ENCODE results near the gene PBOV1.

Gene PBOV1

DNA sequence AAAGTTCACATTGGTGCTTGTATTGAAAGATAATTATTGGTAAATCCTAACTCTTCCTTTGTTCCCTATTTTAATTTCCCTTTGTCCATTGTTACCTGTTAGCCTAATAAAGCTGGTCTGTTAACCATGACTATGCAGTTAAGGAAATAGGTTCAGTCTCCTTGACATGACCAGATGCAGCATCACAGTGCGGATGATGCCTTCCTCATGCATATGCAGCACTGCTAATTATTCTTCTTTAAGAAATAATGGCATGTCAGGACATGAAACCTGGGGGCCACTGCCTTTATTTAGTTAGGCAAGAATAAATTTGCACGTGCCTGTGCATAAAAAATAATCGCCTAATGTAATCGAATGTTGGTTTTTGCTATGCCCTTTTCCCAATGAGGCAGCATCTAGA is 16.5 kb downstream of the PBOV1 start:
- TF ChIP-seq, protein P1, sequence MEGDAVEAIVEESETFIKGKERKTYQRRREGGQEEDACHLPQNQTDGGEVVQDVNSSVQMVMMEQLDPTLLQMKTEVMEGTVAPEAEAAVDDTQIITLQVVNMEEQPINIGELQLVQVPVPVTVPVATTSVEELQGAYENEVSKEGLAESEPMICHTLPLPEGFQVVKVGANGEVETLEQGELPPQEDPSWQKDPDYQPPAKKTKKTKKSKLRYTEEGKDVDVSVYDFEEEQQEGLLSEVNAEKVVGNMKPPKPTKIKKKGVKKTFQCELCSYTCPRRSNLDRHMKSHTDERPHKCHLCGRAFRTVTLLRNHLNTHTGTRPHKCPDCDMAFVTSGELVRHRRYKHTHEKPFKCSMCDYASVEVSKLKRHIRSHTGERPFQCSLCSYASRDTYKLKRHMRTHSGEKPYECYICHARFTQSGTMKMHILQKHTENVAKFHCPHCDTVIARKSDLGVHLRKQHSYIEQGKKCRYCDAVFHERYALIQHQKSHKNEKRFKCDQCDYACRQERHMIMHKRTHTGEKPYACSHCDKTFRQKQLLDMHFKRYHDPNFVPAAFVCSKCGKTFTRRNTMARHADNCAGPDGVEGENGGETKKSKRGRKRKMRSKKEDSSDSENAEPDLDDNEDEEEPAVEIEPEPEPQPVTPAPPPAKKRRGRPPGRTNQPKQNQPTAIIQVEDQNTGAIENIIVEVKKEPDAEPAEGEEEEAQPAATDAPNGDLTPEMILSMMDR (IDR thresholded peaks at IDR 0.05): no peak
- no peaks in the 10 kb centered on the region for H3K27me3 ChIP-seq
- H3K4me1 ChIP-seq: no peaks in the 10 kb centered on the region
- intact Hi-C loops (cut with DNase I; ENCODE audit: low total_unique reads): no loop called here
- no peaks in the 10 kb centered on the region for H3K36me3 ChIP-seq
- DNase-seq: no peak
- no peaks in the 10 kb centered on the region for H3K9me3 ChIP-seq
- H3K4me3 ChIP-seq: no peak overlapping the region
- no peak overlapping the region for H3K27ac ChIP-seq

DNA sequence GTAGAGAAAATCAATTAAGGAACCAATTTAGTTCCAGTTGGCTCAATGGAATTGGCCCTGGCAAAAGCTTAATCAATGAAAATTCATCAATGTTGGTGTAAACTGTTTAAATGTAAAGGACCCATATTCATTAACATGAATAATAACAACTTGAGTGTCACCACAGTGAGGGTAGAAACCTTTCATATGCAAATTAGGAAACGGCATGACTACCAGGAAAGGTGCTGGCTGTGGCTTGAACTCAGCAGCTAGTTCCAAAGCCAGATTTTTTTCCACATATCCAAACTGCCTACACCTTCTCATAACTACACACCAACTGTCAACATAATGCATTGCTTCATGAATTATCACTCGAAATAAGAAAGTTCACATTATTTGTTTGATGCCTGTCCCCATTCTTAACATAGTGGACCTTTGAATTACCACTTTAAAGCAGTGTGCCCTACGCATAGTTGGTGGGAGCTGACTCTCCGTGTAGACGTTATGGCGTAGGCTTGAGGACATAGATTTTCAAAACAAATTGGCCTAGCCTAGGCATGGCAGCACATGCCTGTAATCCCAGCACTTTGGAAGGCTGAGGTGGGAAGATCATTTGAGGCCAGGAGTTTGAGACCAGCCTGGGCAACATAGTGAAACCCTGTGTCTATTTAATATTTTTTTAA is 19.7 kb downstream of the PBOV1 start:
- Histone ChIP-seq H3K36me3 (no peaks in the 10 kb centered on the region), H3K27ac (no peak overlapping the region), H3K9me3 (no peaks in the 10 kb centered on the region), H3K4me3 (no peak overlapping the region), H3K27me3 (no peaks in the 10 kb centered on the region), H3K4me1 (no peaks in the 10 kb centered on the region)
- intact Hi-C loops (cut with DNase I; ENCODE audit: low total_unique reads): no loop called here
- TF ChIP-seq, protein P1 (IDR thresholded peaks at IDR 0.05): no peak
- DNase-seq: no peak

DNA sequence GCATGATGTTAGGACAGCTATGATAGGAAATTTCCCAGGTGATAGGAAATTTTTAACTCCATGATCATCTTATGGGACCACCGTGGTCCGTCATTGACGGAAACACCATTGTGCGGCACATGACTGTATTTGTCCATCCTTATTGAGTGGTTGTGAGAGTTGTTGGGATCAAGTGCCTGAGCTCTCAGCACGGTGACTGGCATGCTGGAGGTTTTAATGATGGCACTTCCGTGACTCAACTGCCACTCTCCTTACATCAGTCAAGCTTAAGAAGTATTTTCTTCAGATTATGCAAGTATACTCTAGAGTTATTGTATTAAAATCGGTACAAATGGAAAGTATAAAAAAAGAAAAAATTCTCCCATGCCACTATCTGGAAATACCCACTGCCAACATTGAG is 20.7 kb downstream of the PBOV1 start:
- H3K4me1 ChIP-seq: no peaks in the 10 kb centered on the region
- H3K9me3 ChIP-seq: no peaks in the 10 kb centered on the region
- no peaks in the 10 kb centered on the region for H3K27me3 ChIP-seq
- H3K4me3 ChIP-seq: no peak overlapping the region
- no peak overlapping the region for H3K27ac ChIP-seq
- TF ChIP-seq, protein P1 (IDR thresholded peaks at IDR 0.05): no peak
- intact Hi-C loops (cut with DNase I; ENCODE audit: low total_unique reads): no loop called here
- no peaks in the 10 kb centered on the region for H3K36me3 ChIP-seq
- DNase-seq: no peak

DNA sequence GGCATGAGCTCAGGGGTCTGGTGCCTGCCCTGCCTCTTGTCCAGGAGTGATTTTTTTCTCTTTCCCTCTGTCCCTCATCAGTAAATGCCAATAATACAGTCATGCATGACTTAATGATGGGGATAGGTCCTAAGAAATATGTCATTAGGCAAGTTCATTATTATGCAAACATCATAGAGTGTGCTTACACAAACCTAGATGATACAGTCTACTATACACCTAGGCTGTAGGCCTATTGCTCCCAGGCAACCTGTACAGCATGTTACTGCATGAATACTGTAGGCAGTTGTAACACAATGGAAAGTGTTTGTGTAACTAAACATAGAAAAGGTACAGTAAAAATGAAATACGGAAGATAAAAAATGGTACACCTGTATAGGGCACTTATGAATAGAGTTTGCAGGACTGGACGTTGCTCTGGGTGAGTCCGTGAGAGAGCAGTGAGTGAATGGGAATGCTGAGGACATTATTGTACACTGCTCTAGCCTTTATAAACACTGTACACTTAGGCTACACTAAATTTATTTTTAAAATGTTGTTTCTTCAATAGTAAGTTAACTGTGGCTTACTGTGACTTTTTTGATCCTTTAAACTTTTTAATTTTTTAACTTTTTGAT is 22.1 kb downstream of the PBOV1 start:
- no peaks in the 10 kb centered on the region for H3K4me1 ChIP-seq
- H3K27me3 ChIP-seq: no peaks in the 10 kb centered on the region
- TF ChIP-seq, protein P1 (IDR thresholded peaks at IDR 0.05): no peak
- intact Hi-C loops (cut with DNase I; ENCODE audit: low total_unique reads): no loop called here
- H3K36me3 ChIP-seq: no peaks in the 10 kb centered on the region
- H3K4me3 ChIP-seq: no peak overlapping the region
- no peaks in the 10 kb centered on the region for H3K9me3 ChIP-seq
- DNase-seq: no peak
- H3K27ac ChIP-seq: no peak overlapping the region

DNA sequence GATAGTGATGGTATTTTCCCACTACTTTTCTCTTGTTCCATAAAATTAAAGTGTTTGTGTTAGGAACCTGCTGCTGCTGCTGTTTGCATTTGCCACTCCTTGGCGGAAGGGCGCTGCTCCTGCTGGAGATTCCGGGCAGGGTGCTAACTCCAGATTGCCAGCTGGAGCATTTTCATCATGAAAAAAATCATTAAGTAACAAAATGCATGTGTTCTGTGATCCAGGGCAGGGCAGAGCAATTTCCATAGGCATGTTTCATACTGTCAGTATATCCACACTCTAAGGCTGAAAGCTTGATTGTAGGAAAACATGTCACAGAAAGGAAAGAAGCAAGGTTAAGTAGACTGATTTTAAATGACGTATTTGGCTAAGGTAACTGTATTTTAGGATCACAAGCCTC is 24.0 kb downstream of the PBOV1 start:
- DNase-seq: no peak
- H3K27ac ChIP-seq: no peak overlapping the region
- TF ChIP-seq, protein P1 (IDR thresholded peaks at IDR 0.05): no peak
- H3K27me3 ChIP-seq: no peaks in the 10 kb centered on the region
- H3K4me1 ChIP-seq: no peaks in the 10 kb centered on the region
- H3K36me3 ChIP-seq: no peaks in the 10 kb centered on the region
- intact Hi-C loops (cut with DNase I; ENCODE audit: low total_unique reads): no loop called here
- H3K9me3 ChIP-seq: no peaks in the 10 kb centered on the region
- no peak overlapping the region for H3K4me3 ChIP-seq

Measured in tibial artery (tissue), 4 donors.